ENCODE data around the gene SLC7A4.
"Not testable (repeated sequence)": the region's sequence is repeated elsewhere in the genome, so short reads cannot be mapped to it uniquely, and the experiment has no call there.

Gene SLC7A4

DNA sequence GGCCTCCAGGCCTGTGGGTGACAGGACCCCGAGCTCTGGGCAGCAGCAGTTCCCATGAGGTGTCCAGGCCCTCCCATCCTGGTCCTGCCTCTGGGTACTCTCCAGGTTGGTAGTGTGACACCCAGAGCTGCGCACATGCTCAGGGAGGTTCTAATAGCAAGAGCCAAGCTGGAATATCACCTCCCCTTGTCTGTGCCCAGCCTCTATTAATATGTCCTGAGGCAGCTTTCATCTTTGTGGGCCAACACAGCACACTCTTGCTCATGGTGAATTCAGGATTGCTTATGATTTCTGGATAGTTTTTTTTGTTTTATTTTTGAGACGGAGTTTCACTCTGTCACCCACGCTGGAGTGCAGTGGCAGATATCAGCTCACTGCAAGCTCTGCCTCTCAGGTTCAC, 14.0 kb downstream of the SLC7A4 start:
- DNase-seq, result no peak

DNA sequence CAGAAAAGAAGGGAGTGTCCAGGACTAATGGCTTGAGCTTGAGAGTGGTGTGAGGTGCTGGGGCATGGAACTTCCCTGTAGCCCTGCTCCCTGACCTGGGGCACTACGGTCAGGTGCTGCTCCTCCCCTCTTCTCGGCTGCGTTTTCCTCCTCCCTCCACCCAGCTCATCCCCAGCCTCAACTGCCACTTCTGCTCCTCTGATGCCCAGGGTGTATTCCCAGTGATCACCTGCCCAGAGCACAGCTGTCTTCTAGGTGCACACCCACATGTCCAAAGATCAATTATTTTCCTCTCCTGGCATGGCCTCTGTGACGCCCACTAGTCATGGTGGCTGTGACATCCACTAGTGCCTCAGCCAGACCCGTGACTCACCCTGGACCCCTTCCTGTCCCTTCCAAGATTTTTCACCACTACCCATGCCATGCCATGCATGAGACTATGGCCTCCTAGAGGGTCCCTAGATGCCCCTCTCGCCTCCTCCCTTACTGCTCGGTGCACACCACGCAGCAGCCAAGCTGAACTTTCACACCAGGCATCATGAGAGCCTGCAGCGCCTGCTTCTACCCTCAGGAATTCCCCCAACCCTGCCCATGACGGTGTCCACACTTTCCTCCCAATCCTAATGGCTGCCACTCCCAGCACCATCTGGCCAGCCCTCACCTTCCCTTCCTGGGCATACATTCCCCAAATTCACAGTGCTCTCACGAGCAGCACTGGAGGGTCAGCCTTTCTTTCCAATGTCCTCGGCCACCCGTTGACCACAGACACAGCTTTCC, 15.5 kb downstream of the SLC7A4 start:
- DNase-seq, result no peak

DNA sequence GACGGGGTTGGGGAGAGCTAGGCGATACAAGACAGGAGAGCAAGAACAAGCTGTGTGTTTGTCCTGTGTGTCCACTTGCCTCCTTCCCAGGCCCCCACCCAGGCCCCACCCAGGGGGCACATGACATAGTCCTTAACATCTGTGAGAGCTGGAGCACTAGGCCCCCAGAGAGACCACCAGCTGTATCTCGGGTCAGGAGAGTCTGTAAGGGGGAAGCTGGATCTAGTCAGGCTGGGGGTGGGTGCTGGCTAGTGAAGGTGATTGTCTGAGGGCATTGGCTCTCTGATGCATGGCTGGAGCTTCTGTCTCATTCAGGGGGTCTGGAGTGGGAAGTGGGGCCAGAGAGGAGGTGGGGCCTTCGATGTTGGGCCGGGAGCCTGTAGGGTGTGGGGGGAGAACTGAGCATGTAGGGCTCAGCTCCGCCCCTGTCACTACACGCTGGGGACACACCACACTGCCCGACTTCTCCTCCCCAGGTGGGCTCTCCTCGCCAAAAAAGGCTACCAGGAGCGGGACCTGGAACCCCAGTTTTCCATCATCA, 16.8 kb downstream of the SLC7A4 start:
- no peak for DNase-seq

DNA sequence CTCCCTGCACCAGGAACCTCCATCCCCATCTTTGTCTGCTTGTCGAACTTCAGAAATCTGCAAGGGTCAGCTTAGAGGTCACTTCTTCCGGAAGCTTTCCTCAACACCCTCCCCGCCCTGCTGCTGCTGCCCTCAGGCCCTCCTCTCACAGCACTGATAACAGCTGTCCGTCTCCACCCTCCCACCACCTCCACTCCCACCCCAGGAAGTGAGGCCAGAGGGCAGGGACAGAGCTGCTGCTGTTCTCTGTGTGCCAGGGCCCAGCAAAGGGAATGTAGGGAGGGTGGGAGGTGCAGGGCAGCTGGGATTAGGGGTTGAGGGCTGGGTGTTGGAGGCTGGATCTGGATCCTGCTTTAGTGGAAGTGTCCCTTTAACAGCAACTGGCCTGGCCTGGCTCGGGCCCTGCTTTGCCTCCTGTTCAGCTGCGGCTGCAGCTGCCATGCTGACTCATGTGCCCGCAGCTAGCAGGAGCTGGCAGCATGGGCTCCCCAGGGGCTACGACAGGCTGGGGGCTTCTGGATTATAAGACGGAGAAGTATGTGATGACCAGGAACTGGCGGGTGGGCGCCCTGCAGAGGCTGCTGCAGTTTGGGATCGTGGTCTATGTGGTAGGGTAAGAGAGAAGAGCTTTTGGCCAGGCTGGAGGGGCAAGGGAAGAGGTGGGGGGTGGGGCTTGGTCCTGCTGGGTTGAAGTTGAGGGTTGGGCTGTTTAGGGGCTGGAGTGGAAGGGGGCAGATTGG, 17.5 kb downstream of the SLC7A4 start, which contains the start of gene P2RX6:
Gene P2RX6, plus strand, starts transcription at position 440 of the 740 bp plus-strand sequence. Its CDS starts 10 bp downstream, at position 450.
- DNase-seq, result no peak

DNA sequence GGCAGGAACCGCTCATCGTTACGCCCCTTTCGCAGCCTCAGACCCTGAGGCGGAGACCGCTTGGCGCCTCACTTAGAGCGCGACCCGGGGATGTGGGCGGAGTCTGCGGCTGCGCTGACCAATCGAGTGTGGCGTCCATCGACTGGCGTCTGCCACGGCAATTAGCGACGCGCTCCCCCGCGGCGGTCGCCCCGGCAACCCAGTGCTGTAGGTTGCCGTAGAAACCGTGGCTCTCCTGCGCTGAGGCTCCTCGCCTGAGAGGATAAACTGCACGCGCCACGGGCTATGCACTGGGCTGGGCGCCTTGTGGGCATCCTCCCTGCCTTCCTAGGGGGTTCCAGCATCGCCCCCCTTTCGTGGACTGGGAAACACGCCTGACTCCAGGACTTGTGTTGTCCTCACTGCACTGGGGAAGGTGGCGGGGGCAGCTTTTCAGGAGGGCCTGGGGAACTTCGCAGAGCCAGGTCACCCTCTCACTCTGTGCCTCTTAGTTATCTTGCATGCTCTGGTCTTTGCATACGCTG, 18.1 kb downstream of the SLC7A4 start:
- no peak for DNase-seq

DNA sequence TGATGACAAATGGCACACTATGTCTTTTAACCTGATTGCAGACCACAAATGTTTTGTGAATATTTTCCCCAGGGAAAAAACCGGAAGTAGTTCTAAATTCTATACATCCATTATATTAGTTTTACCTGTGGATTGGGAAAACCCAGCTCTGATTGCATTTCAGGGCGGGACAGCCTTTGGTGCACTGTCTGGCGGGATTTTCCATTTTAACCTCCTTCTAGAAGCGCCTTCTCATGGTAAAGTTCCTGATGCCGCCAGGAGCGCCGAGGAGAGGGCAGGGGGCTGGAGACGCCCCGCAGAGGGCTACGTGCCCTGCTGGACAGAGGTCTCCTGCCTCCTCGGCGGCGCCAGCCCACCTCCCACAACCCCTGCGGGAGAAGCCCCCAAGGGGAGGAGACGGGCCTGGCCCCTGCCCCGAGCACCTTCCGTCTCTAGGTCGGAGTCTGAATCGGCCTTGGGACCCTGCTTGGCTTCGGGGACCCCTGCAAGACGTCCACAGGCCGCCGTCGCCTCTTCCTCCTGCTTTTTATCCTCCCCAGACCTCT, 18.6 kb downstream of the SLC7A4 start:
- DNase-seq, result no peak

DNA sequence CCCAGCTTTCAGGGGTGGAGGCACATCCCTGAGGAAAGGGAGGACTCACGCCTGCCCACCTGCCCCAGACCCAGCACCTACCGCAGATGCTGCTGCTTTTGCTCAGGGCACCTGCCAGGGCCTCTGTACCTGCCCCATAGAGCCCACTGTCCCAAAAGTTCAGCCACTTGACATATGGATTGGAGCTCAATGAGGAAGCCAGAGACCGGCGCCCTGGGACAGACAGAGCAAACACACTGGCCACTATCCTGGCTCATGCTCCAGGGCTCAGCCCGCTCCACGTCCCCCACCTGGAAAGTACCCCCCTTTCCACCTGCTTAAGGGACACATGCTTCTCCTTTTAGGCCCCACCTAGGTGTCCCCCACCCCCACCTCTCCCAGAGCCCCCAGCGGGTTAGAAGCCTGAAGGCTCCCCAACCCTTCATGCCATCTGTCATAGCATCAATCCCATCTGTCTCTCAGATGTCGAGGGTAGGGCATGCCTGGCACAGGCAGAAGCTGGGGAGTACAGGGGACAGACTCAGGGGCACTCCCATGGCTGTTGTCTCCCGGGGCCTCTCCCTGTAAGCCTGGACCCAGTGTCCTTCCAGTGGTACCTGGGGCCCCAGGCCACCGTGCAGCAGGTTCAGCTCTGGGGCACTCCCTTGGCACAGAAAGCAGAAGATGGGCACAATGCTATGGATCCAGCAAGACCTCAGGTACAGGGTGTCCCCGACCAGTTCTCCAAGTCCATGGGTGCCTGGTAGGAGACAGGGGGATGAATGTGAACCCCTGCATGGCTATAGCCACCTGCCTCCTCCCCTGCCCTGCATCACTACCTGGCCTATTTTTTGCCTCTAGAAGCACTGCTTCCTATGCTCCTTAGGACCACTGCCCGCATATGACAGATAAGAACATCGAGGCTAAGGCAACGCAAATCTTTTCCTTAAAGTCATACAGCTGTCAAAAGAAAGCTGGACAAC, 19.6 kb downstream of the SLC7A4 start:
- no peak for DNase-seq

DNA sequence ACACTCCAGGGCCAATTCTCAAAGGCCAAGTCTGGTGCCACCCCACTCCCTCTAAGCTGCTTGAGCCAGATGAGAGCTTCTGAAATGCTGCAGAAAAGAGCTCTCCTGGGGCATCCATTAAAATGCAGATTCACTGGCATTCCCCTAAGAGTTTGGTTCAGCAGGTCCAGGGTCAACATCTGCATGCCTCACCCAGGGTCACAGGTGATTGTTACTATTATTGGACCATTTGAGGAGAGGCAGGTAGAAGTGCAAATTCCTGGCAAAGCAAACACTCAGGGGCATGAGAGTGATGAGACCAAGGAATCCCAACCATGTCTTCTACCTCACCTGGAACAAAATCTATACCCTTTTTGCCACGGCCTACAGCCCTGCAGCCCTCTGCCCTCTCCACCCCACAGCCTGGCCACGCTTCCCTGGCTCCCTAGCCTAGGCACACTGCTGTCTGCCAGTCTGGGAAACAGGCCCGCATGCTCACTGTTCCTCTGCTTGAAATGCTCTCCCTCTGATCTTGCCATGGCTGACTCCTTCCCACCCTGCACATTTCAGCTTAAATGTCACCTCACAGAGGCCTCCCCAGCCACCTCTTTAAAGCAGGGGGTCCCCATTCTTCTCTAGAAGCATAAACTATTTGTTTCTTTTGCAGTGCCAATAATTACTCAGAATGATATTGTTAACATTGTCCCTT, 21.8 kb downstream of the SLC7A4 start:
- no peak for DNase-seq

DNA sequence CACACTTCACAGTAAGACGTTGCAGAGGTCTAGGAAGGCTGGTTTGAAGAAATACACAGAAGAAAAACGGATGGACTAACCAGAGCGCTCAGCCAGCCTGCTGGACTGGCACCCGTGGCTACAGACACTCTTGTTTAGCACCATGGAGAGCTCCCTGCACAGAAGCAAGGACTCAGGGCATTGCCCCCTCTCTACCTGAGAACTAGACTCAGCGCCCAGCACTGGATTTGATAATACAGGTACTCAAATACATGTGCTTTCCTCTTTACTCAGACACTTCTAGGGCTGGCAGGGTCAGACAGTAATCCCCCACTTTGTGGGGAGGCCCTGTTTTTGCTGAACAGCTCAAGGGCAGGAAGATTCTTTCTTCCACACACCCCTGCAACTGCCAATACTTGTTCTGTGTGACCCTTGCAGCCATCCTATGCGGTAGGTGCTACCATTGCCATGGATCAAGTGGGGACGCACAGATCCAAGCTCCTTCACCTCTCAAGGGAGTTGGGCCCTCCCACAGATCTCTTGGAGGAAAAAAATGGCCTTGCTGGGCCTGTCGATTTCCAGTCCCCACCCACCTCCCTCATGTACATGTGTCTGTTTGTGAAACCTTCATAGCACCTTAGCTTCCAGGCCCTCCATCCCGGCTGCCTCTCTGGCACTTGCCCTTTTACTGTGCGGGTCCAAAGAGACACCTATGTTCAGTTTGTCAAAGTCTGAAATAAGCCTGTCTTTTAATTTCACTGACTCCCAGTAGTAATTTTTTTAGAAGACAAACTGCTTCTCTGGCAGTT, 22.5 kb downstream of the SLC7A4 start:
- no peak for DNase-seq

DNA sequence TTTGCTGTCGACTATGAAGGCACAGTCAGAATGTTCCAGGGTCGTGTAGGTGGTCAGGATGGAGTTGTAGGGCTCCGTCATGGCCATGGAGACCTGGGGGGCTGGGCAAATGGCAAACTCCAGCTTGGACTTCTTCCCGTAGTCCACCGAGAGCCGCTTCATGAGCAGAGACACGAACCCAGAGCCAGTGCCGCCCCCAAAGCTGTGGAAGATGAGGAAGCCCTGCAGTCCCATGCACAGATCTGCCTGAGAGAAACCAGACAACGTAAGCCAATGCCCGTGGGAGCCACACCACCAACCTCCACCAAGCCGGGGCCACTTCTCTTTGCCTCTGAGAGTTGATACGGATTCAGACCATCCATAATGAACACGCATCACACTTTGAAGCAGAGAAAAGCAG, 23.2 kb downstream of the SLC7A4 start:
- not testable (repeated sequence) for DNase-seq

DNA sequence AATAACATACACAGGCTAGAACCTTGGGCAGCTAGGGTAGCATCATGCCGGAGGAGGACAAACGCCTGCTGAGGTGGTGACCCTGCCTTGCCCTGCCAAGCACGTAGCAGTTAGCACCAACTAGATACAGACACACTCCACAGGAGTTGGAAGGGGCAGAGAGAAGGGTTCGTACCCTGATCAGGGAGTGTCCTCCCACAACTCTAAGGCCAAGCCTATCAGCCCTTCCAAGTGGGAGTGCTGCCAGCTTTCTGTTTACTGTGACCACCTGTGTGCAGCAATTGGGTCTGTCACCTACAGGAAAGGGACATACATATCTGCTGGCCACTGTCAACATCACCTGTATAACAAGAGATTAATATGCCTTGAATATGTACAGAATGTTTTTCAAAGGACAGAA, 28.6 kb downstream of the SLC7A4 start:
- DNase-seq, result no peak

DNA sequence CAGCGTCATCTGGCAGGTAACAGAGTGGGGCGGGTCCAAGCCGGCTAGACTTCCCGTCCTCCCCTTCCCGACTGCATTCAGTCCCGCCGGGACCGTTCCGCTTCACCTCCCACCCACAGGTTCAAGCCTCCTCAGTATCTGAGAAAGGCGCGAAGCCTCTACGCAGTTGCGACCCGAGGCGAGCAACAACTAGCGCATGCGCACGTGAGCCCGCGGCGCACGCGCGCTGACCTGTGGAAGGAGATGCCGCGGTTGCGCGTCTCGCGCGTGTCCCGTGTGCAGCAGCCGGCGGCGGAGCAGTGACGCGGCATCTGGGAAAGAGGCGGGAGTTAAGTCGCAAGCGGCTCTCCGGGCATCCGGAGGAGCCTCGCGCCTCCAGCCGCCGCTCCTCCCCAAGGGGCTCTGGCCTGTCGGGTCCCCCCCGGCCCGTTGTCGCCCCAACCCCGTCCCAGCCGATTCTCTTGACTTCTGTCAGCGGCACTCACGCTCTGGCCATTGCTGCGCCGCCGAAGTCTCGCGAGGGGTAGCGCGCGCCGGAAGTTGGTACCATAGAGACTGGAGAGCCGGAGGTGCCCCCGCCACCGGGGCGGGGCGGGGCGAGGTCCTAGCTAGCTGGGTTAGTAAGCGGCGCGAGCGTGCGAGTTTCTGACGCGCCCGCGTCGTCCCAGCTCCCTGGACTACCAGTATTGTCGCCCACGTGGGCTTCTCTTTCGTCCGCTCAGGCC, 30.6 kb downstream of the SLC7A4 start, which contains the start of gene THAP7:
Gene THAP7, minus strand, starts transcription at position 518 of the 725 bp plus-strand sequence. Its CDS starts 207 bp downstream, at position 311.
- DNase-seq, result peak; percentile 91

DNA sequence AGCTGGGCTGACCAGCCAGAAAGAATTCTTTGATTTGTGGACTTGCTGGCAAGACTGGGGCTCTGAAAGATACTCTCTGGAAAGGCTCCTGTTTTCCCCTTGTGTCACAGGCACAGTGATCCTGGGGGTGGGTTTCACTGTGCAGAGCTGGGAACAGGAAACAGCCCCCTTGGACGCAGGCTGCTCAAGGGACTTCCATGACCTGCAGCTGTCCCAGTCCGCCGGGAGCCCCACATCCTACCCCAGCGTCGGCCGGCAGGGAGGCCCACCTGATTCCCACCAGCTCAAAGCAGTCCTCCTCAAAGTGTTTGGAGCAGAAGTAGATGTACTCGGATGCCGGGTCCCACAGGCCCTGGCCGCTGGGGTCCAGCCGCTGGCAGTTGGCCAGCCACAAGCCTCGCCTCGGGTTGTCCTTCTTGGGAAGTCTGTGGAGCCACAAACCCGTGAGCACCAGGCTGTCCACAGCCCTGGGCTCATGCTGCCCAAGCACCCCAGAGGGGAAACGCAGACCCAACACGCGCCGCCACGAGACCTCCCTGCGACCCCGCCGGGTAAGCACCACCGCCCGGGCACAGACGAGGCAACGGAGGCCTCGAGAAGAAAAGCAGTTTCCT, 31.3 kb downstream of the SLC7A4 start:
- DNase-seq, result no peak

DNA sequence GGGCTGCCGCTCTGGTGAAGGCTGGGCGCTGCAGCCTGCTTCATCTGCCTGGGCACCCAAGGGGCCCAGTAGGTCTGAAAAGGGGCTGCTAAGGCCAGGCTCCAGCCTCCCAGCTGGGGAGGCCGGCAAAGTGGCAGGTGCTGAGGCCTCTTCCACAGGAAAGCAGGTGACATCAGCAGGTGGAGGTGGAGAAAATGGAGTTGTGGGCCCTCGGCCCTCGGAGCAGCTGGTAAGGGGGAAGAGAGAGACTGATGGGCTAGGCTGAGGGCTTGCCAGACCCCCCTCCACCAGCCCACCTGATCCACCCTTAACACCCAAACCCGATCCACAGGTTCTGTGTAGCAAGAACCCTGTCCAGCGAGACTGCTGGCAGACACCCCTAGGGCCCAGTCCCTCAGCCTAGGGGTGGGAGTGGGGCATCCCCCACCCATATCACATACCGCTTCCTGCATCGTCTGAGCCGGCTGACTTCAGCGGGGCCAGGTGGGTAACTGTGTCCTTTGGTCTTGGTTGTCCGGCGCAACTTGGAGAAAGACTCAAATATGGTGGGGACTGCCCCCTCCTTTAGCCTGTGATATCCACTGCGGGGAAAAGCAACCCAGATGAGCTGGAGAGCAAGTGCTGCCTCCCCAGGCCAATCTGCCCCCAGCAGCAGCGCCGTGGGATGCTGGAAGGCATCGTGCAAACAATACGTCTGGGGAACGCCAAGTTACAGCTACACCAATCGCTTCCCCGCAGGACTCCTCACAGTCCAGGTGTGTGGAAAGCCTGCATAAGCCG, 32.0 kb downstream of the SLC7A4 start:
- no peak for DNase-seq

DNA sequence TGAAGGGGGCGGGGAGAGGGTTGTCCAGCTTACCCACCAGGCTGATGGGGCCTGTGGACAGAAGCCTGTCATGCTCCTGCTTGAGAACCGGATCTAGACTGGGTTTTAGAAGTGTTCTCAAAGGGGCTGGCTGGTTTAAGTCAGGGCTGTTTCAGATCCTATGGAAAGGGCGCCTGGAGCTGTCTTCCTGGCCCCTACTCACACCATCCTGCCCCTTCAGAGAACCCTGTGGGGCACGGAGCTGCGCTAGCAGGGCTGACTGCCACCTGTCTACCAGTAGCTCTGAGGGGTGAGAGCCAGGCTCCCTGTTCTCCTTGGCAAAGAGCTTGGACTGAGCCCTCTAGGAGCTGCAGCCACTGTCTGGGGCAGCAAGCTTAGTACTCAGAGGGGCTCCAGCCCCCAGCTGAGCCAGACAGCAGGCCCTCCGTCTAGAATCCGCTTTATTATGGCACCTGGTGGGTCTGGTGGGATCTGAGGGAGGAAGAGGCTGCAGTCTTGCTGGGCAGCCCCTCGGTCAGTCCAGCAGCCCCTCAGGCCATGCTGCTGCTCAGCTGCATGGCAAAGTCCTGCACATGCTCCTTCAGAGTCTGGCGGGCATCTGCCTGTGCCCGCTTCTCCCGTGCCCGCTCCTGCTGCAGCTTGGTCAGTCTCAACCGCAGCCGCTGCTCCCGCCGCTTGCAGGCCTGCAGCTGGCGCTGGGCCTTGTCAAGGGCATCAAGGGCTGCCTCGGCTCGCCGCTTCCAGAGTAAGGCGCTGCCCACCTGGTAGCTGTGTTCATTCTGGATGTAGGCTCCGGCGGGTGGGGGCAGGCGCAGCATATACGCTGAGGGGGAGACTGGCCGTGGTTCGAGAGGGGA, 32.8 kb downstream of the SLC7A4 start:
- no peak for DNase-seq

DNA sequence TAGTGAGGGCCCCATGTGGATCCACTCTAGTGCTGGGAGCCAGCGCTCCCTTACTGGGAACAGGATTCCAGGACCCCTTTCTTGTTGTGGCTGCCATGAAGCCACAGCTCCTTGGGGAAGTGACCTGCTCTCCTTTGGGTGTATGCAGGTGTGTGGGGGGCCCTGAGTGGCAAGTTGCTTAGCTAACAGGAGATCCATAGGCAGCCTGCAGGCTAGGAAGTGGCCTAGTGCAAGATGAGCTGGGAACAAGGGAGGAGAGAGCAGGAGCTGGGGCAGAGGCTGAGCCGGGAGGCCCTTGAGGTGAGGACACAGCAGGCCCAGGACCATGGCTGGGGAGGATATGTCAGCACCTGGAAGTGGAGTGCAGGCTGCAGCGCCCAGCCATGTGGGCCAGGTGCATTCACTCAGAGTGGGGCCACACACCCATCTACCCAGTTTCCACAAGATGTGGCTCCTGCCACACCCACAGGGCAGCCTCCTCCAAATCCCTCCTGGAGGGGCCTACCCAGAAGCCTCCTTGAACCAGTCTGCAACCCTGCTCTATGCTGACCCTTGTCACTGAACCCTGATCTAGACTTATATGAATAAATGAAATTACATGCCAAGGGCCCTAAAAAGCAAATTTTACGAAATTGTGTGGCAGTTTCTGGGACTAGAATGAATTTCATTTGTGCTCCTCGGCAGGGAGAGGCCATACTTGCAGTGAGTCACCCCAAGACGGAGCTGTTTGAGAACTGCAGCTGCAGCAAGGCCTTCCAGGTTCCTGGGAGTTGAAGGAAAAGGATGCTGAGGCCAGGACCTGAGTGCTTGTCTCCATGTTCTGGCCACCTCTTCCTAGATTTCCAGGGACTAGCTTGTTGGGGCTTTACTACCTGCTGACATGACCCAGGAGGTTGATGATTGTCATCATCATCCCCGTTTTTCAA, 33.7 kb downstream of the SLC7A4 start:
- no peak for DNase-seq
